Testis (tissue), 5 donors: ENCODE data around the gene WDR86. TPM values are rescaled to one million over a fixed set of nuclear protein-coding genes. Genes with fewer than 3 reads are reported as not detected.

ENCODE experiments used
- DNase-seq: peaks from one replicate; pipeline ENCODE4 v3.0.0-alpha.2; 2019
- H3K27ac ChIP-seq, 2 donors: fragments of 200-600 bp; sonication (generic); one replicate each; pipeline ENCODE4 v1.5.1; 2019
- H3K27me3 ChIP-seq: fragments of 200-600 bp; sonication (generic); one replicate; pipeline ENCODE4 v1.5.1; 2019
- H3K36me3 ChIP-seq: fragments of 200-600 bp; sonication (generic); one replicate; pipeline ENCODE4 v1.5.1; 2017; ENCODE audit warnings: low read depth; ENCODE audit errors: missing control alignments
- H3K4me1 ChIP-seq: fragments of 200-600 bp; sonication (generic); one replicate; pipeline ENCODE4 v1.5.1; 2019
- H3K4me3 ChIP-seq, 2 donors: fragments of 200-600 bp; sonication (generic); one replicate each; pipeline ENCODE4 v1.5.1; 2017 to 2019
- H3K9me3 ChIP-seq: fragments of 200-600 bp; sonication (generic); one replicate; pipeline ENCODE4 v1.5.1; 2017
- POLR2A ChIP-seq: fragments of 450-650 bp; IDR thresholded peaks from one replicate; pipeline ENCODE4 v1.6.1; 2017; ENCODE audit warnings: antibody characterized with exemption, mild to moderate bottlenecking, moderate library complexity
- WGBS, 2 donors: methylation state at CpG; one replicate each; pipeline ENCODE4 v1.1.5; 2018; 5-methylcytosine and 5-hydroxymethylcytosine counted together
- intact Hi-C: fragments of 100-400 bp; cut with DNase I; formaldehyde crosslinking; loops from one replicate; pipeline ENCODE4 v1.15.1; 2023; ENCODE audit warnings: low total_unique reads
- long read RNA-seq, 2 donors: transcript quantifications; one replicate each; lab custom pipeline, GENCODE V29; 2026
- polyA plus RNA-seq: library from polyadenylated mRNA; stranded (reverse); fragments of 350-450 nt; fragmentation: Illumina TruSeq; extraction: RNeasy Lipid Tissue Mini Kit (QIAGEN cat#74804); gene quantifications from one replicate; pipeline ENCODE4 v1.2.3, GENCODE V29; 2014; ENCODE audit warnings: low read depth, low replicate concordance; ENCODE audit not compliant: insufficient read depth
- total RNA-seq, 2 donors: library from RNA; depleted of rRNA; stranded (reverse); fragments of >200 nt; gene quantifications; one replicate each; pipeline ENCODE4 v1.2.3, GENCODE V29; 2016
- TF ChIP-seq, protein P1 (sequence below), 3 experiments: fragments of 450-650 bp in 2 of 3; fragments of 200-600 bp in 1 of 3; sonication (generic) in 1 of 3; IDR thresholded peaks; one replicate each; pipeline ENCODE4 v1.5.1; 2016 to 2019; ENCODE audit warnings: antibody characterized with exemption in 3 of 3, mild to moderate bottlenecking in 2 of 3, moderate library complexity in 1 of 3

Gene WDR86
- total RNA-seq (10 to 100 TPM in 1 of 2 donors, 1 to 10 TPM in 1; 9.6 to 20.3 TPM), polyA plus RNA-seq (2.8 TPM)
- long read RNA-seq, donor 1, partial matches to known transcripts: 0 of 1 reads
- long read RNA-seq, donor 1, other reads (novel, unspliced or antisense): 0 of 1 reads
- long read RNA-seq, donor 2, partial matches to known transcripts: 0 of 1 reads
- long read RNA-seq, donor 2, other reads (novel, unspliced or antisense): 0 of 1 reads

DNA sequence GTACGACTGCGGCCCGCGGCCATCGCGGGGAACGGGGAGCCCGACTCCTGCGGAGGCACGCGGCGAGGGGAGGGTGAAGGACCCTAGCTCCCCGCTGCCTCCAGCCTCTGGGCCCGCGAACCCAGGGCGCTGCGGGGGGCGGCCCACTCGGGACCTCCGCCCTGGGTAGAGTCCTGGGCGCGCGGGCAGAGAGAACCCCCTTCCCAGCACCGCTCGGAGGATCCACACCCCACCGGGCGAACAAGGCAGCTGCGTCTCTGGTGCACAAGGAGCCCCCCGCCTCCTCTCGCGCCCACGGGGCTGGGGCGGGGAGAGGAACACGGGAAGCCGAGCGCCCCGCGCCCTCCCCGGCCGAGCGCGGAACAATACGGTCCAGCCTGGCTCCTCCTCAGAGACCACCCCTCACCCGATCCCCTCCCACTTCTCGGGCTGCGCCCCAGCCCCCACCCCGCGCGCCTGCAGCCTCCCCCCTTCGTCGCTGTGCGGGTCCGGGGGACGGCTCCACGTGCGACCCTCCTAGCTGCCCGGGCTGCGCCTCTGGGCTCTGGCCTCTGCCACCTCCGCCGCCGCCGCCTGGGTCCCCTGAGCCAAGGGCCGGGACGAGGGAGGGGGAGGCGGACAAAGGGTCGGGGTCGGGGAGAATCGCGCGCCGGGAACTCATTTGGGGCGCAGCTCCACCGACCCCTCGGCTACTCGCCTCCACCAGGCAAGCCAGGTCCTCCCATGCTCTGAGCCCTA is at the start of gene WDR86:
Gene WDR86 (minus strand): TSS at position 372 of the 738 bp plus-strand sequence. CDS start 449 bp downstream, outside the sequence.
- intact Hi-C loops: no loop called here
- TF ChIP-seq, protein P1, sequence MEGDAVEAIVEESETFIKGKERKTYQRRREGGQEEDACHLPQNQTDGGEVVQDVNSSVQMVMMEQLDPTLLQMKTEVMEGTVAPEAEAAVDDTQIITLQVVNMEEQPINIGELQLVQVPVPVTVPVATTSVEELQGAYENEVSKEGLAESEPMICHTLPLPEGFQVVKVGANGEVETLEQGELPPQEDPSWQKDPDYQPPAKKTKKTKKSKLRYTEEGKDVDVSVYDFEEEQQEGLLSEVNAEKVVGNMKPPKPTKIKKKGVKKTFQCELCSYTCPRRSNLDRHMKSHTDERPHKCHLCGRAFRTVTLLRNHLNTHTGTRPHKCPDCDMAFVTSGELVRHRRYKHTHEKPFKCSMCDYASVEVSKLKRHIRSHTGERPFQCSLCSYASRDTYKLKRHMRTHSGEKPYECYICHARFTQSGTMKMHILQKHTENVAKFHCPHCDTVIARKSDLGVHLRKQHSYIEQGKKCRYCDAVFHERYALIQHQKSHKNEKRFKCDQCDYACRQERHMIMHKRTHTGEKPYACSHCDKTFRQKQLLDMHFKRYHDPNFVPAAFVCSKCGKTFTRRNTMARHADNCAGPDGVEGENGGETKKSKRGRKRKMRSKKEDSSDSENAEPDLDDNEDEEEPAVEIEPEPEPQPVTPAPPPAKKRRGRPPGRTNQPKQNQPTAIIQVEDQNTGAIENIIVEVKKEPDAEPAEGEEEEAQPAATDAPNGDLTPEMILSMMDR (IDR thresholded peaks at IDR 0.05): no peak
- TF ChIP-seq POLR2A: no peak
- H3K36me3 ChIP-seq: no peaks in the 10 kb centered on the region
- H3K27ac ChIP-seq: peak within 1 kb of the TSS; percentile 17 to 26
- H3K4me1 ChIP-seq: peaks cover 2% of the 10 kb centered on the region
- no peaks in the 10 kb centered on the region for H3K9me3 ChIP-seq
- H3K4me3 ChIP-seq: peak within 1 kb of the TSS; percentile 65 to 66
- no peak for DNase-seq
- H3K27me3 ChIP-seq: no peaks in the 10 kb centered on the region
- 0 to 3% methylated on average over 7 to 49 of the region's 75 CpGs for WGBS, 2 donors

DNA sequence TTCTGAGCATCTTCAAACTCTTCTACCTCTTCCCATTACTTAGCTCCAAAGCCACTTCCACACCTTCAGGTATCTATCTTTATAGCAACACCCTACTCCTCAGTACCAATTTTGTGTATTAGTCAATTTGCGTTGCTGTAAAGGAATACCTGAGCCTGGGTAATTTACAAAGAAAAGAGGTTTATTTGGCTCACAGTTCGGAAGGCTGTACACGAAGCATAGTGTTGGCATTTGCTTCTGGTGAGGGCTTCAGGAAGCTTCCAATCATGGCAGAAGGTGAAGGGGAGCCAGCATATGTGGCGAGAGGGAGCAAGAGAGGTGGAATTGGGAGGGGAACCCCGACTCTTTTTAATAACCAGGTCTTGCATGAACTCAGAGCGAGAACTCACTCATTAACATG is 47.7 kb upstream of the WDR86 start:
- no peak overlapping the region for H3K4me3 ChIP-seq
- WGBS, 2 donors: 93 to 95% methylated on average over 6 of the region's 6 CpGs
- H3K36me3 ChIP-seq: no peaks in the 10 kb centered on the region
- H3K4me1 ChIP-seq: peaks cover 17% of the 10 kb centered on the region
- H3K27me3 ChIP-seq: no peaks in the 10 kb centered on the region
- TF ChIP-seq, protein P1 (IDR thresholded peaks at IDR 0.05): no peak
- no peak for TF ChIP-seq POLR2A
- intact Hi-C loops: no loop called here
- no peak for DNase-seq
- H3K9me3 ChIP-seq: no peaks in the 10 kb centered on the region
- no peak overlapping the region for H3K27ac ChIP-seq

GRCh38 chr7:151456782-151457181 is 46.9 kb upstream of the WDR86 start:
- intact Hi-C loops: no loop called here
- TF ChIP-seq, protein P1 (IDR thresholded peaks at IDR 0.05): no peak
- TF ChIP-seq POLR2A: no peak
- no peak overlapping the region for H3K27ac ChIP-seq
- H3K9me3 ChIP-seq: no peaks in the 10 kb centered on the region
- no peak for DNase-seq
- peaks cover 17% of the 10 kb centered on the region for H3K4me1 ChIP-seq
- no peak overlapping the region for H3K4me3 ChIP-seq
- WGBS, 2 donors: 73 to 80% methylated on average over 4 of the region's 4 CpGs
- H3K36me3 ChIP-seq: no peaks in the 10 kb centered on the region
- H3K27me3 ChIP-seq: no peaks in the 10 kb centered on the region

GRCh38 chr7:151456276-151456675 is 46.4 kb upstream of the WDR86 start:
- TF ChIP-seq, protein P1 (IDR thresholded peaks at IDR 0.05): no peak
- no peak for TF ChIP-seq POLR2A
- intact Hi-C loops: no loop called here
- WGBS, 2 donors: 93 to 97% methylated on average over 5 of the region's 5 CpGs
- Histone ChIP-seq H3K9me3 (no peaks in the 10 kb centered on the region), H3K27ac (no peak overlapping the region), H3K4me3 (no peak overlapping the region), H3K27me3 (no peaks in the 10 kb centered on the region), H3K4me1 (peaks cover 17% of the 10 kb centered on the region), H3K36me3 (no peaks in the 10 kb centered on the region)
- no peak for DNase-seq
